ENCODE data around the gene SLF2.

The SLF2 gene

DNA sequence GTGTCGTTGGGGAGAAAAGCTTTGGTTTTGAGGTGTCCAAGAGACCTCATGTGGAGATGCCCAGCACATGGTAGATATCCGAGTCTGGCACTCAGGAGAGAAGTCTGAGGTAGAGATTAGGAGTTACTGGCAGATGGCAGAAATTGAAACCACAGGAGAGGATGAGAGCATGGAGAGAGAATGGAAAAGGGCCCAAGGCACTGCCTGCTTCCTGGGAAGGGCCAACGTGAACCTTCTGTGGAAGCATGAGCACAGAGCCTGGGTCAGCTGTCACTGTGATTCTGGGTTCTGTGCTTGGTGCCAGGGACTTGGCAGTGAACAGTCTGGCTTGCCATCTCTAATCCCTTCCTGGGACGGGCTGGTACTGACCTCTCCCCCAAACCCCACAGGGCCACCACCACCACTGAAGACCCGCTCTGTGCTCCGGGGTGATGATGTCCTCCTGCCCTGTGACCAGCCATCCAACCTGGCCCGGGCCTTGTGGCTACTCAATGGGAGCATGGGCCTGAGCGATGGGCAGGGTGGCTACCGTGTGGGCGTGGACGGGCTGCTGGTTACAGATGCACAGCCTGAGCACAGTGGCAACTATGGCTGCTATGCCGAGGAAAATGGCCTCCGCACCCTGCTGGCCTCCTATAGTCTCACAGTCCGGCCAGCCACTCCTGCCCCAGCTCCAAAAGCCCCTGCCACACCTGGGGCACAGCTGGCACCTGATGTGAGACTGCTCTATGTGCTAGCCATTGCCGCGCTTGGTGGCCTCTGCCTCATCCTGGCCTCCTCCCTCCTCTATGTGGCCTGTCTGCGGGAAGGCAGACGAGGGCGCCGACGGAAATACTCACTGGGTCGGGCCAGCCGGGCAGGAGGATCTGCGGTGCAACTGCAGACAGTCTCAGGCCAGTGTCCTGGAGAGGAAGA is 70.4 kb downstream of the SLF2 start:
- no peak for DNase-seq

DNA sequence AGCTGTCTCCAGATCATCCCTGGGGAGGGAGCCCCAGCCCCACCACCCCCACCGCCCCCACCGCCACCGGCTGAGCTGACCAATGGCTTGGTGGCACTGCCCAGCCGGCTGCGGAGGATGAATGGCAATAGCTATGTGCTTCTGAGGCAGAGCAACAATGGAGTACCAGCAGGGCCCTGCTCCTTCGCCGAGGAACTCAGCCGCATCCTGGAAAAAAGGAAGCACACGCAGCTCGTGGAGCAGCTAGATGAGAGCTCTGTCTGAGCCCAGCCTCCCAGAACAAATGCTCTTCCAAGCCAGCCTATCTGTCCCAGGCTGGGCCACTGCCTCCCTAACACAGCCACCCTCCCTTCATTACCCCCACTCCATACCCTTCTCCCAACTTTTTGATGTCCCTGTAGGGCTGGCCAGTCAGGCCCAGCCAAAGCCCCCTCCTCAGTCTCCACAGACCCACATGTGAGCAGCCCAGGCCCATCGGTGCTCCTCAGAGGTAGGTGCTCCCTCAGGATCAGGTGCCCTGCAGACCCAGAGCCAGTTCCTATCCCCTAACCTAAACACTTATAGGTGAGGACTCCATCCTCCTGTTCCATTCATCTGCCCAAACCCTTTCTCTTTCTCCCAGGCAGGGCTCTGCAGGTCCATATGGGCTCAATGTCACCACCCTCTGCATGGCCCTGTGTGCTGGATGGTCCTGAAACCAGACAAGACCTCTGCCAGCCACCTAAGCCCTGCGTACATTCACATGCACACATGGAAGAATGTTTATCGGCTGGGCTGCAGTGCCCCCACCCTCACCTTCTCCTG is 71.3 kb downstream of the SLF2 start:
- DNase-seq: no peak

DNA sequence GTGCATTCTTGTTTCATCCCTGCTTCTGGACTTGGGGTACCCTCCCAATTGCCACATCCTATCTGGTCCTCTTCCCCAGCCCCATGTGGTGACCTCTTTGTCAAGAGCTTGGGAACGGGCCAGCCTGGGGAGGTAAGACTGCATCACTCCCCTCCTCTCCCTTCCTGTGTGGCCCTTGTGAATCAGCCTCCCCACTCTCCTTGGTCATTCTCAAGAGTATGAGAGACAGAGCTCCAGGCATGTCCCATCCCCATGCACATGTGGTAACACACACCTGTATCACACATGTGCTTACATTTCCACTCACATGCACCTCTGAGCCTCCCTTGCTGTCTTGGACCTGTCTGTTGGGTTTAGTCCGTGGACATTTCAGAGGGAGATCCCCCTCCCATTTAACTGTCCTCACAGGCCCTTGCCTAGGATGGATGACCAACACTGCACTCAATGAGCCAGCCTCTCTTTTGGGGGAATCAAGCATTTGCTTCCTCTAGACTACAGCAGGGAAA is 72.0 kb downstream of the SLF2 start:
- no peak for DNase-seq

DNA sequence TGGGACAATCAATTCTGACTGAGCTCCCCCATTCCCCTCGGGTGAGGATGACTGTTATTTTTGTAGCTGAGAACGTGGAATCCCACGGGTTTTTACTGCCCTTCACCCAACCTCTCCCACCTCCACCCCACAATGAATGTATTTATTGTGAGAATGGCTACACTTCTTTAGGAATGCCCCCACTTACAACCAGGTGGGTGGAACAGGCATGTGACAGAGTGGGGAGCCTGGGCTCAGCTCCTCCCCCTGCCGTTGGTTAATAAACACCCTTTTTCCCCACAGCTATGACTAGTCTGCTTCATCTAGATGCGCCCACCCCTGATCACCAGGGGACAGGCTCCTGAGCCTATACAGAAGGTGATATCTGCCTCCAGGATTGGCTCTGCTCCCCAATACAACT is 72.6 kb downstream of the SLF2 start:
- no peak for DNase-seq

DNA sequence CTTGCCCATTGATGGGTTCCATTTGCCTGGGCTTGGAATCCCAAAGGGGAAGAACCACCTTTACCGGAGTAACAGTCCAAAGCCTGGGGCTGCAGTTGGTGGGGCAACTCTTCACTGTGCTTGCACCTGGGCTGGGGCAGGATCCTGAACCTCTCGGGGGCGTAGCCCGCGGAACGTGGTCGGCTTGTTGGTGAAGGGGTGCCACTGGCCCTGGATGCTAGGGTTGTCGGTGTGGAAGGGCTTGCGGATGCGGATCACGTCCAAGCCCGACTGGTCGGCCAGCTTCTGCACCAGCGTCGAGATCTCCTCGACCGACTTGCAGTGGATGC is 73.8 kb downstream of the SLF2 start:
- DNase-seq: no peak

DNA sequence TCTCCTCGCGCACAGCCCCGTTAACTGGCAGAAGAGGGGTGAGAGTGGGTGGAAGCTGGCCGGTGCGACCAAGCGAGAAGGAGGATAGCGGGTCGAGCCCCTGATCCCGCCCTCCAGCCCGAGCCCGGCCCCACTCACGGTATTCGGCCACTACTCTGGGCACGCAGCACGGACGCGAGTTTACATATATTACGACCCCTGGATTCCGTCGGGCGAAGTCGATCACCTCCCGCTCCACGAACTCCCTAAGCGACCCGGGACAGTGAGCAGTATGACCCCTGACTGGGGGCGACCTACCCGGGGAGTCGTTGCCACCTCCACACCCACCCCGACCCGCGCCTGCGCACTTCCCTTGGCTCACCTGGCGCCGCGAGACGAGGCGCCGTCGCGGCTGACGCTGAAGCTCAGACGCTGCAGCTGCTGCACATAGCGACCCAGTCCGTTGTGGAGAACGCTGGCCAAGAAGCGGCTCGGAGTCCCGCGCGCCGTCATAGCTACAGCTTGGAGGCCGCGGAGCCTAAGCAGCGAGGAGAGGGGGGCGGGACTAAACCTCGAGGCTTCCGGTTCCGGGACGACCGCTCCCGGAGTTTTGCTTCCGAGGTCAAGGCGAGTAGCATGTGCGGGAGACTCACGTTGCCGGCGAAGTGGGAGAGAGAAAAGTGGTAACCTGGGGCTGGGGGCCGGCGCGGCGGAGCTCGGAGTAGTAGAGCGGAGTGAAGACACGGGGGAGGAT is 74.4 kb downstream of the SLF2 start, which contains the start of the genes MRPL43 and TWNK:
Gene MRPL43 (minus strand): TSS at position 546 of the 733 bp plus-strand sequence. CDS start 54 bp downstream, at position 492.
Gene TWNK (plus strand): TSS at position 592 of the 733 bp plus-strand sequence. CDS start 668 bp downstream, outside the sequence.
- DNase-seq: peak; percentile 81

DNA sequence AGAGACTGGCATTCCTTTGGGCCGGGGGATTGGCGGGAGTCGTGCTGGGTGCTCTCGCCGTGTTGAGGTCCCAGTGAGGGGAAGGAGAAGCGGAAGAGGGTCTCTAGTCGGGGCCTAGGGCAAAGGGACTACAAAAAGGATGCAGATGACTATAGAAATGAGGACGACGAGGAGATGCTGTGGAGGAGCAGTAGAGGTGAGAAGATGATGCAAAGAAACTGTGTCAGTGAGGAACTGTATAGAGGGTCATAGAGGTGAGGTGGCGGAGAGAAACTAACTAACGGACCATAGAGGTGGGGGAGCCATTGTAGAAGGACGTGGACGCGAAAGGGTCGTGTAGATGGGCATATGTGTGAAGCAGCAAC is 74.9 kb downstream of the SLF2 start:
- DNase-seq: no peak

DNA sequence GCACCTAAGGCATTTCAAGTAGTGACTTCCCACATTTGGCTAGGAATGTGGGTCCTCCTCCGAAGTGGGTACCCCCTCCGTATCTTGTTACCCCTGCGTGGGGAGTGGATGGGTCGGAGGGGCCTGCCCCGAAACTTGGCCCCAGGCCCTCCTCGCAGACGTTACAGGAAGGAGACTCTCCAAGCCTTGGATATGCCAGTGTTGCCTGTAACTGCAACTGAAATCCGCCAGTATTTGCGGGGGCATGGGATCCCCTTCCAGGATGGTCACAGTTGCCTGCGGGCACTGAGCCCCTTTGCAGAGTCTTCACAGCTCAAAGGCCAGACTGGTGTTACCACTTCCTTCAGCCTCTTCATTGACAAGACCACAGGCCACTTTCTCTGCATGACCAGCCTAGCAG is 75.4 kb downstream of the SLF2 start:
- no peak for DNase-seq

DNA sequence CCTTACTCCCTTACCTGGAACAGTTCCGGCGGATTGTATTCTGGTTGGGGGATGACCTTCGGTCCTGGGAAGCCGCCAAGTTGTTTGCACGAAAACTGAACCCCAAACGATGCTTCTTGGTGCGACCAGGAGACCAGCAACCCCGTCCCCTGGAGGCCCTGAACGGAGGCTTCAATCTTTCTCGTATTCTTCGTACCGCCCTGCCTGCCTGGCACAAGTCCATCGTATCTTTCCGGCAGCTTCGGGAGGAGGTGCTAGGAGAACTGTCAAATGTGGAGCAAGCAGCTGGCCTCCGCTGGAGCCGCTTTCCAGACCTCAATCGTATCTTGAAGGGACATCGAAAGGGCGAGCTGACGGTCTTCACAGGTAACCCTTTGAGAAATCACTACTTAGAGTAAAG is 76.3 kb downstream of the SLF2 start:
- no peak for DNase-seq

DNA sequence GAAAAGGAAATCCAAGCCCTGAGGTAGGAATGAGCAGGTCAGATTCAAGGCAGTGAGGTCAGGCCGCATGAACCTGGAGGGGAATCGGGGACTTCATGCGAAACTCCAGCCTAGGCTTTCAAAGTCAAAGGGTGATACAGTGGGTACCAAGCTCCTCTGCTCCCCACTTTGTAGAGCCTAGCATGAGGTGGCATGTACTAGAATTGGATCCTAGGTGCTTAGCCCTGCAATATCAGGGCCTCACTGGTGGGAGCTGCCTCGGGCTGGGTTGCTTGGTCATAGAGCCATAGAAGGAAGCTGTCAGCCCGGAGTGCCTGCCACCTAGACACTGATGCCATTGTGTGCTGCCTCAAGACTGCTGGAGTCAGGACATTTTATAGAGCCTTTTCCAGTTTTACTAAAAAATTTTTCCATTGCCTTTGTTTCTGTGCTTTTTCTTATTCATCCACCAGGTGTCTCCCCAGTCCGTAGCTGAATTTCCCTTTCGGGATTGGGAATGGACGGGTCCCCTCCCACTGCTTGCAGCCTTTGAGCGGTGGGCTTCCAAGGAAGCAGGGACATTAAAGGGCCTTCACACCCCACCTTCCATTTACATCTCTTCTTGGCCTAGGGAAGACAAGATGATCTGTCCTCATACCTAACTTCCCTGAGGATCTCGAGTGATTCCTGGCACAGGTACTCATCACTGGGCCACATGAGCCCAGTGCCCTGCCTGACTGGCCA is 81.4 kb downstream of the SLF2 start:
- no peak for DNase-seq

DNA sequence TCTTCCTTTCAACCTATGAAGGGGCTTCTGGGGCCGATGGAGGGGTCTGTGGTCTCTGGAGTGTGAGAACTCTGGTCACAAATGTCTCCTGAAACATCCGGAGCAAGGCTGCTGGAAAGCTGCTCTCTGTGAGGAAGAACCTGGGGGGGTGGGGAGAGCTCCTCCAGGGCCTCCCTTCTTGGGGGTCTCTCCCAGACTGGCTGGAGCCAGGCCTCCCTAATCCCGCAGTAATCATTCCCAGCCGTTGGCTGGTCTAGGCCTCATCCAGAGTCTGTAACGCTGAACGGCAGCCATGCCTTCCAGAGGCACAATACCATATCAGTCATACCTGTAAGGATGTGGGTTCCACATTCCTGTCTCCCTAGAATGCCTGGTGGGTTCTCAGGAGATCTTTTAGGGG is 82.4 kb downstream of the SLF2 start:
- DNase-seq: no peak

DNA sequence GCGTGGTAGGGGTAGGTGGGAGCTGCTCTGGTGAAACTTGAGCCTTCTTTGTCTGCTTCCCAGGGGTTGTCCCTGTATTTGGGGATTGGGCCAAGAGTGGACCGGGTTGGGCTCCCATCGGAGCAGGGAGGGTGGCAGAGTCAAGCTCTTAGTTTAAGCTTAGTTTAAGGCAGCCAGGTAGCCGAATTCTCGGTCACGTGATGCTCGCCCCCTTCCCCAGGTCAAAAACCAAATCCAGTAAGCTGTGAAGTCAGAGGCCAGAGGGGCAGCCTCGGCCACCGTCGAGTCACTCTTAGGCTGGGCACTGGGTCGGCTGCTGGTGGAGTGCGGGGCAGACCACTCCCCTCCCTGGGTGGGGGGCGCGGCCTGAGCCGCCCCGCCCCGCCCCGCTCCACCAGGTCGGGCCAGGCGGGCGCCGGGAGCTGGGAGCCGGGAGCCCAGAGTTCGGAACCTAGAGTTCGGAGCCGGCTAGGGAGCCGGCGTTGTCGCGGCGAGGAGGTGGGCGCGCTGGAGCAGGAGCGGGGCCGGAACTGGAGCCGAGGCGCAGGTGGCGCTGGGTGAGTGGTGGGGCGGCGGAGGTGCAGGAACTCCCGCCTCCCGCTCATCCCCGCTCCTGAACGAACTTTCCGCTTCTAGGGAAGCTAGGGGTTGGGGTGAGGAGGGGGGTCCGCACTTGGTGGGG is 84.1 kb downstream of the SLF2 start:
- DNase-seq: peak; percentile 10

DNA sequence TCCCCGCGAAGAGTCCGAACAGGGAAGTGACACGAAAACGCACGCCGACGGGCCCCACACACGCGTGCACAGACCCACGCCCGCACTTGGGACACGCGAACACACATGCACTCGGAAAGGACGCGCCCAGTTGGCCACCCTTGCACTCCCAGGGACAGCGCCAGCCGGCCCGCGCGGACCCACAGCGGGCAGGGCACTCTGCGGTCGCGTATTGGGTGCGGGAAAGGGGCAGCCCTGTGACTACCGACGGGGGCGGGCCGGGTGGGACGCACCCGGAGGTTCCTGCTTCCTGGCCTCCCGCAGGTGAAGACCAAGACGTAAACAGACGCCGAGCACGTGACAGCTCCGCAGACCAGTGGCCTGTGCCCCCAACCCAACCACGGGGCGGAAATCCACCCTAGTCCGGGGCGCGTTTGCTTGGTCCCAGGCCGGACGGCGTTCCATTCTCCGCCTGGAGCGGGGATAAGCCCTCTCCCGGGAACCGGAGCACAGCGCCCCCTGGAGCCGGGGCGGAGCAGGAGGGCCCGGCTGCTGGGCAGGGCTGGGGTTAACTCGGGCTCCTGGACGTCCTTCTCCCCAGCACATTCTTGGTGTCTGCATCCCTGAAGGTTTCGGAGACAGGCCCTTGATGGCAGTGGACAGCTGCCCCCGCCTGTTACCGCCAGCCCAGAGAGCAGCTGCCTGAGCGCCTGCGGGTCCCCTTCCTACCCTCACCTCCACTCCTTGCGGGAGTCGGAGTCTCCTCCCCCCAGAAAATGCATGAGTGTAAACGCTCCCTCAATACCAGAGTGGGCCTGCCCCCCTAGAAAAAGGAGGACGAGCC is 84.8 kb downstream of the SLF2 start:
- DNase-seq: peak; percentile 59

DNA sequence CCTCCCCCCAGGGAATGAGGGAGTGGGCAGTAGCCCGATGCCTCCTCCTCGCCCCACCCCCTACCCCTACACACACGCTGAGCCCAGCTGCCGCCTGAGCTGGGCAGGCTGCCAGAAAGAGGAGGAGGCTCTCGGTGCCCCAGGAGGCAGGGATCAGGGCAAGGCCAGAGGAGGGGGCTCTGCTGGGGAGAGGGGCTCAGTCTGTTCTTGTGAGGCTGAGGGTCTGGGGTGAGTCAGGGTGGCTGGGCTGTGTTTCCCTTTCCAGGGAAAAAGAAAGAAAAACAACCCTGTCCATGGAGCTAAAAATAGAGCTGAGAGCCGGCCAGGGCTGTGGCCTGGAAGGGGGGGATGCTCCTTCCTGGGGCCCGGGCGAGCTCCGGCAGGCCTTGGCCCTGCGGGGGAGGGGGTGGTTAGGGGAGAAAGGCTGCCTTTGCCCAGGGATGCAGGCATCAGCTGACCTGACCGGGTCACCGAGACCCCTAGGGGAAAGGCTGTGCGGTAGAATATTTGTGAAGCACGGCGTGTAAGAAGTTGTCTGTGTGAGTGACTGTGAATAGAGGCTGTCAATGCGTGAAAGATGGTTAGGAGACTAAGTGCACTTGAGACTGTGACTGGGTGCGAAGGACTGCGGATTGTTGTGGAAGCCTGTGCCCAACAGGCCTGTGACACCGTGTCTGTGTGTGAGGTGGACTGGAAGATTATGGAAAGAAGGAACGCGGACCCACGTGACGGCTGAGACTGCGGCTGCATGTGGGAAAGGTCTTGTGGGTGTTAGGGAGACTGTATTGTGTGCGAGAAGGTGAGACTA is 85.6 kb downstream of the SLF2 start:
- peak; percentile 51 for DNase-seq

DNA sequence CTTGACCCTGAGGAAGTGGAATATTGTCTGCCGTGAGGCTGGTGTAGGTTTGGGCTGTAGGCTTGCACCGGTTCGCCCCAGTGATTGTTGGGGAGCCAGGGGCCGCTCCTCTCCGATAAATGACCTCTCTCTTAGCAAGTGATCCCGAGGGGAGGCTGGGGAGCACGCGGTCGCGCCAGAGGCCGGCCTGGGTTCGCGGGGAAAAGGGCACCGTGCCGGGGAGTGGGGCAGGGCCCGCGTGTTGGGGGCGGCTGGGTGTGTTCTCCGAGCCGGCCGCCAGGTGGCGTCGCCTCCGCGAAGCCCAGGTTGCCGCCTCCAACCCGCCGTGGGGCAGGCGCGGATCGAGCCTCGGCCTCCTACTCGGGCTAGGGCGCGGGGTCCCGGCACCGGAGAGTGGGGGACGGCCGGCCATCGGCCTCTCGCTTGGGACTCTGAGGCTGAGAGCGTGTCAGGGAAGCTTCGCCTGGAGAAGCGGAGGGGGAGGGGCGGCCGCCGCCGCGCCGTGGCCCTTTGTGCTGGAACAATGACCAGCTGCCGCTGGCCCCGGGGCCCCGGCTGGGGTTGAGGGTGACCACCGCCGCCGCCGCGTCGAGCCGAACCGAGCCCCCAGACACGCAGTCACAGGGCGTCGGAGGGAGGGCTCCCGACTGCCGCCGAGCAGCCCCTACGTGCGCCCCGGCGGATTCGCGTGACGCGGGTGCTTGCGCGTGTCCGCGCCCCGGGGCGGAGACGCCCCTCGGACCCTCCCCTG is 86.4 kb downstream of the SLF2 start:
- DNase-seq: peak; percentile 56

DNA sequence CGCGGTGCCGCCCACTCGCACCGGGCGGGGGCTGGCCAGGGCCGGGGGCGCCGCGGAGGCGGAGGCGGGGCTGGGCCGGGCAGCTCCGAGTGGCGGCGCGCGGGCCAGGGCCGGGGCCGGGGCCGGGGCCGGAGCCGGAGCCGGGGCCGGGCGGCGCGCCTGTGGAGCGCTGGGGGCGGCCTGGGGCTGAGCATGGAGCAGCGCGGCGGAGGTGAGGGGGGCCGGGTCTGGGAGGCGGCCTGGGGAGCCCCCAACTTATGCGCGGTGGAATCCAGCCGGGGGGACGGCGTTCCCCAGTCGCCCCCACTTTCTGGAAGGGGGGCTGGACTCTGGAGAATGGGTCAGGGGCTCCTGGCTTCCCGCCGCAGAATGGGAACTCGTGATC is 87.0 kb downstream of the SLF2 start, which contains the start of gene LZTS2:
Gene LZTS2 (plus strand): TSS at position 67 of the 385 bp plus-strand sequence. CDS start 2,731 bp downstream, outside the sequence.
- no peak for DNase-seq

DNA sequence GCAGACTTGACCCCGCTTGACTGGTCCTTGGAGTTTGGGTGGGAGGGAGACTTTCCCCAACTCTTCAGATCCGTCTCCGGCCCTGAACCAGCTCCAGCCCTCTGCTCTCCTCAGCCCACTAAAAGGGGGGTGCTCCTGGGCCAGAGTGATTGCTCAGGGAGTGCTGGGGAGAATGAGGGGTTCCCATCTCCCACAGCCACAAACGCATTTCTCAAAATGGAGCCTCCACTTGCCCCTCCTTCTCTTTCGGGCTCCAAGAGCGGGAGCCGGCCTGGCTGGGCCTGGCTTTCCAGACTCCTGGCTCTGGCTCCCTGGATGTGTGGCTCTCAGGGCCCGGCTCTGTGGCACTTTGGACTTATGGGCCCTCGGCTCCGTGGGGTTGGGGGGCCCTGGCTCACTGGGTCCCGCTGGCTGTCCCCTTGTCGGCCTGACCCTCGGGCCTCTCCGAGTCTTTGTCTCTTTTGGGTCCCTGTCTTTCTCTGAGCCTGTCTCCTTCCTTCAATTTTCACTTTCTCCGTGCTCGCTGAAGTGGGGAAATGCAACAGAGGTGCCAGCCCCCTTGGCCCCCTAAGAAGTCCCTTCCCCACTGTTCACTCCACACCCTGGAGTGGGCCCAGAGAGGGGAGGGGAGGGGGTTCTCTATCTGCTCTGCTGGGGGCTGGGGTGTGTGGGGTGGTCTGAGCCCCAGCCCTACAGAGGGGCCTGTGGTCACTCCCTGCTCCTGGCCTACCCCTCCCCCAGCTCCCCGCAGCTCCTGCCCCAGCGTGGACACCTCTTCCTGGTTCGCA is 87.6 kb downstream of the SLF2 start:
- no peak for DNase-seq

Data from CD4-positive, alpha-beta T cell treated with Interleukin-4 for 4 hours (primary cell).